ENCODE measurements around the gene ACVR1.

DNA sequence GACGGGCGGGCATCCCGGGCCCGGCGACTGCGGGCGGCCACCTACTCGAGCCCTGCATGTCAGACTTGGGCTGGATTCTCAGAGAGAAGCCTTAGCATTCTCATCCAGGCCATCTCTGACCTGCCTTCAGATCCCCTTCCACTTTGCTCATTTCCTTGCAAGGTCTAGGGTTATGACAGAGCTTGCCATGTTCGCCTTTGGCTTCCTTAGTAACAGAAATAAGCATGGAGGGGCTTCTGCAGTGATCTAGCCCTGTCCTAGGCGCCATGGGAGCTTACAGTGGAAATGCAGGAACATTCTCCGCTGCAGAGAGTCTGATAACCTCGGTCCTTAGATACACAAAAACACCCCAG, 632 bp upstream of the ACVR1 start:
- TF ChIP-seq, protein P1, sequence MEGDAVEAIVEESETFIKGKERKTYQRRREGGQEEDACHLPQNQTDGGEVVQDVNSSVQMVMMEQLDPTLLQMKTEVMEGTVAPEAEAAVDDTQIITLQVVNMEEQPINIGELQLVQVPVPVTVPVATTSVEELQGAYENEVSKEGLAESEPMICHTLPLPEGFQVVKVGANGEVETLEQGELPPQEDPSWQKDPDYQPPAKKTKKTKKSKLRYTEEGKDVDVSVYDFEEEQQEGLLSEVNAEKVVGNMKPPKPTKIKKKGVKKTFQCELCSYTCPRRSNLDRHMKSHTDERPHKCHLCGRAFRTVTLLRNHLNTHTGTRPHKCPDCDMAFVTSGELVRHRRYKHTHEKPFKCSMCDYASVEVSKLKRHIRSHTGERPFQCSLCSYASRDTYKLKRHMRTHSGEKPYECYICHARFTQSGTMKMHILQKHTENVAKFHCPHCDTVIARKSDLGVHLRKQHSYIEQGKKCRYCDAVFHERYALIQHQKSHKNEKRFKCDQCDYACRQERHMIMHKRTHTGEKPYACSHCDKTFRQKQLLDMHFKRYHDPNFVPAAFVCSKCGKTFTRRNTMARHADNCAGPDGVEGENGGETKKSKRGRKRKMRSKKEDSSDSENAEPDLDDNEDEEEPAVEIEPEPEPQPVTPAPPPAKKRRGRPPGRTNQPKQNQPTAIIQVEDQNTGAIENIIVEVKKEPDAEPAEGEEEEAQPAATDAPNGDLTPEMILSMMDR (IDR thresholded peaks at IDR 0.05), result no peak
- no peak for TF ChIP-seq POLR2A (IDR thresholded peaks at IDR 0.05)

Measured in testis (tissue), 2 donors.